Heart right ventricle (tissue), 16 donors: Measurements from ENCODE around the gene TNFSF12. TPM values are rescaled to one million over a fixed set of nuclear protein-coding genes. Genes with fewer than 3 reads are reported as not detected.
A peak's percentile ranks its signal among the peaks of the same experiment; 100 is the strongest.

ENCODE experiments used
- ATAC-seq, 8 donors: fragments of 200-7000 bp; cut with Tn5 transposase; one replicate each; pipeline ENCODE4 v1.9.1; 2020; ENCODE audit warnings: mild to moderate bottlenecking in 8 of 8, moderate library complexity in 8 of 8, moderate number of reproducible peaks in 1 of 8
- DNase-seq, 2 donors: peaks; one replicate each; pipeline ENCODE4 v3.0.0-alpha.2; 2020
- H3K27ac ChIP-seq, 10 donors: fragments of 200-600 bp; sonication (generic) in 2 of 10; one replicate each; pipeline versions ENCODE4 v1.5.0 to v1.8.0; 2020 to 2022; ENCODE audit warnings: mild to moderate bottlenecking in 3 of 10
- H3K27me3 ChIP-seq, 7 donors: fragments of 200-600 bp; one replicate each; pipeline ENCODE4 v1.8.0; 2021 to 2022; ENCODE audit warnings: mild to moderate bottlenecking in 2 of 7
- H3K36me3 ChIP-seq, 9 donors: fragments of 200-600 bp; sonication (generic) in 1 of 9; one replicate each; pipeline versions ENCODE4 v1.5.0 to v1.8.0; 2020 to 2022; ENCODE audit warnings: mild to moderate bottlenecking in 2 of 9
- H3K4me1 ChIP-seq, 9 donors: fragments of 200-600 bp; sonication (generic) in 1 of 9; one replicate each; pipeline versions ENCODE4 v1.5.0 to v1.8.0; 2020 to 2022; ENCODE audit warnings: mild to moderate bottlenecking in 4 of 9
- H3K4me3 ChIP-seq, 10 donors: fragments of 200-600 bp; sonication (generic) in 2 of 10; one replicate each; pipeline versions ENCODE4 v1.5.0 to v1.8.0; 2020 to 2022; ENCODE audit warnings: mild to moderate bottlenecking in 7 of 10, moderate library complexity in 2 of 10
- H3K9me3 ChIP-seq, 11 donors: fragments of 200-600 bp in 10 of 11; sonication (generic) in 2 of 11; one replicate each; pipeline versions ENCODE4 v1.5.0 to v1.8.0; 2013 to 2022; ENCODE audit warnings: mild to moderate bottlenecking in 2 of 11, control low read depth in 1 of 11, moderate library complexity in 1 of 11
- CTCF ChIP-seq, 9 donors: fragments of 200-600 bp; sonication (generic) in 2 of 9; IDR thresholded peaks; one replicate each; pipeline versions ENCODE4 v1.5.0 to v1.8.0; 2021 to 2022; ENCODE audit warnings: antibody characterized with exemption in 9 of 9, mild to moderate bottlenecking in 5 of 9, moderate library complexity in 1 of 9
- WGBS, 2 donors: extraction: QIAGEN DNeasy Blood & Tissue Kit; methylation state at CpG; one replicate each; pipeline ENCODE4 v1.1.7; 2013; ENCODE audit warnings: inconsistent platforms in 1 of 2; 5-methylcytosine and 5-hydroxymethylcytosine counted together
- intact Hi-C, 10 donors: fragments of 100-400 bp; cut with DNase I; formaldehyde crosslinking; loops; one replicate each; pipeline versions ENCODE4 v1.11.1 to v1.14.2; 2022
- polyA plus RNA-seq, 2 donors: library from polyadenylated mRNA; stranded (reverse); fragments of 200-250 nt; gene quantifications; one replicate each; pipeline ENCODE4 v1.2.3, GENCODE V29; 2013
- total RNA-seq, 10 donors: library from RNA; stranded (reverse); fragmentation: NEBNext Ultra II Directional in 3 of 10; extraction: Animal tissue kit (Norgen Biotek cat#: 25700) in 3 of 10; gene quantifications; one replicate each; pipeline versions ENCODE4 v1.2.1 to v1.2.4, GENCODE V29; 2021 to 2023
- donor health status: Arrhythmogenic right ventricular cardiomyopathy.
- donor health status: ischemic (EF 13 %, LVEDD 7.1; RV severe dilation, severe dysfunction).
- donor health status: healthy with polysubstance abuse.
- donor health status: DM: no; HTN: yes; CAD: no.
- donor health status: DM: no; HTN: no; CAD: no.
- donor health status: ischemic (EF 25% LVEDD 6.9; RV normal size, moderate dysfunction).
- donor health status: ischemic (EF 25% LVEDD 5.7; RV mildly dilated, moderate dysfunction).
- donor health status: healthy.
- donor health status: DM: yes; HTN: yes; CAD: no.
- donor health status: Ischemic cardiomyopathy.
- donor health status: ischemic (EF 35%, LVEDD 5.7; RV mildly dilated, moderate dysfunction).
- donor health status: nonischemic (EF 11% LVEDD 7.7; RV severe dilation, severe dysfunction).
- donor health status: DM: yes; HTN: yes; CAD: no.
- donor health status: PGD.
- donor health status: ischemic (EF 29% LVEDD 5.4; RV normal size, mild dysfunction).
- donor health status: nonischemic (EF 23%, LVEDD 6.1; RV moderate dilation, normal function).

The TNFSF12 gene
- total and polyA plus RNA-seq, 12 donors: 20.6 to 51.0 (median 26.9) TPM

GRCh38 chr17:7544911-7545310, 3.9 kb upstream of the TNFSF12 start:
- WGBS, 2 donors: 58 to 69% methylated on average over 6 of the region's 6 CpGs
- Histone ChIP-seq H3K36me3 (no peaks in the 10 kb centered on the region), H3K27me3 (no peaks in the 10 kb centered on the region), H3K9me3 (no peaks in the 10 kb centered on the region), H3K4me1 (peaks cover 0 to 38% (median 20%) of the 10 kb centered on the region in 9 donors), H3K4me3 (no peak overlapping the region), H3K27ac (peak overlapping the region in 6 of 10 donors; percentile 21 to 67 (median 45))
- DNase-seq (no peak), ATAC-seq (no peak)
- intact Hi-C loops: no loop called here
- no peak for TF ChIP-seq CTCF (IDR thresholded peaks at IDR 0.05)

- H3K27ac ChIP-seq: peak overlapping the region; percentile 89 to 98 (median 92)
- no peaks in the 10 kb centered on the region for H3K9me3 ChIP-seq
- H3K4me1 ChIP-seq: peaks cover 0 to 62% (median 22%) of the 10 kb centered on the region in 9 donors
- 38 to 49% methylated on average over 20 of the region's 20 CpGs for WGBS, 2 donors
- ATAC-seq: peak; percentile 48 to 65 (median 56)
- H3K27me3 ChIP-seq: no peaks in the 10 kb centered on the region
- peak overlapping the region; percentile 42 to 90 (median 80) for H3K4me3 ChIP-seq
- TF ChIP-seq CTCF (IDR thresholded peaks at IDR 0.05): peak in 1 of 9 donors; percentile 1
- no peak for DNase-seq
- intact Hi-C loops: loop anchor here in 1 of 10 donors (10.0 kb wide), 1 partner anchor 115 kb away; the partner anchor contains the start of genes FGF11 and TMEM102
- peaks cover 0 to 28% (median 10%) of the 10 kb centered on the region in 9 donors for H3K36me3 ChIP-seq
Observed at GRCh38 chr17:7549401-7550055, 670 bp downstream of the TNFSF12 start.

GRCh38 chr17:7550344-7550743, 1.5 kb downstream of the TNFSF12 start:
- Histone ChIP-seq H3K27me3 (no peaks in the 10 kb centered on the region), H3K4me1 (peaks cover 0 to 64% (median 18%) of the 10 kb centered on the region in 9 donors), H3K9me3 (no peaks in the 10 kb centered on the region), H3K36me3 (peaks cover 0 to 34% (median 10%) of the 10 kb centered on the region in 9 donors), H3K27ac (peak overlapping the region in 9 of 10 donors; percentile 89 to 98 (median 92)), H3K4me3 (peak overlapping the region in 3 of 10 donors; percentile 62 to 90 (median 87))
- WGBS, 2 donors: 41 to 57% methylated on average over 6 of the region's 6 CpGs
- intact Hi-C loops: loop anchor here in 1 of 10 donors (10.0 kb wide), 1 partner anchor 116 kb away; the partner anchor contains the start of genes FGF11 and TMEM102
- ATAC-seq (no peak), DNase-seq (no peak)
- TF ChIP-seq CTCF (IDR thresholded peaks at IDR 0.05): no peak

GRCh38 chr17:7551396-7551795, 2.5 kb downstream of the TNFSF12 start:
- Histone ChIP-seq H3K9me3 (no peaks in the 10 kb centered on the region), H3K4me3 (no peak overlapping the region), H3K27ac (peak overlapping the region in 1 of 10 donors; percentile 85), H3K4me1 (peaks cover 0 to 73% (median 18%) of the 10 kb centered on the region in 9 donors), H3K27me3 (no peaks in the 10 kb centered on the region), H3K36me3 (peaks cover 0 to 34% (median 10%) of the 10 kb centered on the region in 9 donors)
- TF ChIP-seq CTCF (IDR thresholded peaks at IDR 0.05): no peak
- ATAC-seq: no peak
- 85 to 86% methylated on average over 4 of the region's 4 CpGs for WGBS, 2 donors
- intact Hi-C loops: loop anchor here in 1 of 10 donors (10.0 kb wide), 1 partner anchor 117 kb away; the partner anchor contains the start of genes FGF11 and TMEM102
- DNase-seq: no peak
